GM12878 (cell line): Measurements from ENCODE around the gene GPR21. TPM values are rescaled to one million over a fixed set of nuclear protein-coding genes. Genes with fewer than 3 reads are reported as not detected.

Experiments used
- ATAC-seq: fragments of 200-7000 bp; cut with Tn5 transposase; 3 replicates; pipeline ENCODE4 v1.9.1; 2020; ENCODE audit warnings: mild to moderate bottlenecking, moderate library complexity
- BruUV-seq: library from RNA; stranded (reverse); fragments of 400-500 nt; replicated peaks from 2 replicates; lab custom pipeline; 2021; lab: Mats Ljungman, UMichigan
- CTCF ChIA-PET: fragments of 300-600 bp; sonication (Branson Sonifier 250); formaldehyde crosslinking; extraction: SDS; loops from one replicate; lab custom pipeline; 2021; ENCODE audit warnings: inconsistent platforms; lab: Yijun Ruan, JAX
- POLR2A ChIA-PET: fragments of 350-600 bp; formaldehyde crosslinking; extraction: SDS; loops from one replicate; lab custom pipeline; 2021; ENCODE audit warnings: inconsistent platforms; lab: Charles Lee
- RAD21 ChIA-PET: fragments of 300-600 bp; sonication (Branson Sonifier 250); formaldehyde crosslinking; loops from one replicate; lab custom pipeline; 2023; ENCODE audit warnings: antibody characterized with exemption; ENCODE audit not compliant: unreplicated experiment; lab: Charles Lee
- SMC1A ChIA-PET: fragments of 300-600 bp; sonication (Branson Sonifier 250); formaldehyde crosslinking; loops from one replicate; lab custom pipeline; 2023; ENCODE audit not compliant: unreplicated experiment, uncharacterized antibody; lab: Charles Lee
- DNase-seq: peaks from one replicate; pipeline ENCODE4 v3.0.0-alpha.2; 2011; ENCODE audit warnings: low read depth, low spot score
- FAIRE-seq: peaks from 3 replicates; lab custom pipeline; 2011; peaks lifted over from hg19 to GRCh38; lab: Jason Lieb, UNC
- H2AFZ ChIP-seq: 2 replicates; pipeline ENCODE4 v1.6.0; 2011; ENCODE audit warnings: low read depth, low read length, control low read depth; ENCODE audit not compliant: control insufficient read depth
- H3K27ac ChIP-seq: 2 replicates; pipeline ENCODE4 v1.5.1; 2011; ENCODE audit warnings: control low read depth; ENCODE audit not compliant: control insufficient read depth, insufficient read depth
- H3K27me3 ChIP-seq, 2 experiments: replicated peaks in 1 of 2; 2 replicates each; pipeline versions ENCODE4 v1.6.0 to v1.6.1; 2011; ENCODE audit warnings: low read length in 1 of 2; ENCODE audit not compliant: control insufficient read depth in 2 of 2, insufficient read depth in 2 of 2
- H3K36me3 ChIP-seq, 2 experiments: 2 replicates each; pipeline ENCODE4 v1.5.1; 2011; ENCODE audit warnings: low read length in 1 of 2; ENCODE audit not compliant: control insufficient read depth in 2 of 2, insufficient read depth in 2 of 2
- H3K4me1 ChIP-seq: 2 replicates; pipeline ENCODE4 v1.6.1; 2011; ENCODE audit warnings: mild to moderate bottlenecking, low read length, moderate library complexity, mixed read lengths; ENCODE audit not compliant: control insufficient read depth, insufficient read depth
- H3K4me2 ChIP-seq: 2 replicates; pipeline ENCODE4 v1.6.0; 2011; ENCODE audit warnings: control low read depth; ENCODE audit not compliant: control insufficient read depth, insufficient read depth
- H3K4me3 ChIP-seq: fragments of 200-600 bp; sonication (generic); 2 replicates; pipeline ENCODE4 v1.5.1; 2016
- H3K79me2 ChIP-seq: 2 replicates; pipeline ENCODE4 v1.6.0; 2011; ENCODE audit warnings: low read length; ENCODE audit not compliant: control insufficient read depth, insufficient read depth
- H3K9ac ChIP-seq: 2 replicates; pipeline ENCODE4 v1.8.0; 2011; ENCODE audit warnings: low read length, control low read depth, mixed read lengths; ENCODE audit not compliant: control insufficient read depth, insufficient read depth
- H3K9me3 ChIP-seq: replicated peaks from 3 replicates; pipeline ENCODE4 v1.5.1; 2011; ENCODE audit warnings: mild to moderate bottlenecking, low read length; ENCODE audit not compliant: control insufficient read depth, insufficient read depth
- H4K20me1 ChIP-seq: 2 replicates; pipeline ENCODE4 v1.6.0; 2011; ENCODE audit not compliant: control insufficient read depth, insufficient read depth
- CBX5 ChIP-seq: sonication (generic); IDR thresholded peaks from 2 replicates; pipeline ENCODE4 v1.6.1; 2016; ENCODE audit warnings: low read depth, moderate library complexity, mild to moderate bottlenecking, inconsistent platforms
- CHD1 ChIP-seq: IDR thresholded peaks from 2 replicates; pipeline ENCODE4 v1.6.1; 2012; ENCODE audit warnings: low read depth, low read length, improper control_type of control experiment
- FOXK2 ChIP-seq: fragments of 450-650 bp; IDR thresholded peaks from 2 replicates; pipeline ENCODE4 v1.6.1; 2017; ENCODE audit warnings: mild to moderate bottlenecking, moderate library complexity
- GABPA ChIP-seq: IDR thresholded peaks from 2 replicates; pipeline ENCODE4 v1.6.1; 2014; ENCODE audit warnings: antibody characterized with exemption, low read depth, mild to moderate bottlenecking, inconsistent platforms
- IKZF1 ChIP-seq: fragments of 450-650 bp; conservative IDR thresholded peaks from 2 replicates; pipeline ENCODE4 v1.6.1; 2017; ENCODE audit warnings: antibody characterized with exemption, mild to moderate bottlenecking
- IRF4 ChIP-seq: IDR thresholded peaks from 2 replicates; pipeline ENCODE4 v1.6.1; 2011; ENCODE audit warnings: low read depth, low read length
- JUND ChIP-seq: IDR thresholded peaks from 2 replicates; pipeline ENCODE4 v1.6.1; 2012; ENCODE audit warnings: low read depth, mild to moderate bottlenecking, low read length, improper control_type of control experiment, moderate library complexity
- MTA2 ChIP-seq: fragments of 450-650 bp; IDR thresholded peaks from 2 replicates; pipeline ENCODE4 v1.6.1; 2016; ENCODE audit warnings: low read depth, mild to moderate bottlenecking, moderate library complexity
- PAX5 ChIP-seq: IDR thresholded peaks from 2 replicates; pipeline ENCODE4 v1.6.1; 2011; ENCODE audit warnings: low read depth, low read length, borderline replicate concordance
- PKNOX1 ChIP-seq: fragments of 450-650 bp; IDR thresholded peaks from 2 replicates; pipeline ENCODE4 v1.6.1; 2016; ENCODE audit warnings: mild to moderate bottlenecking
- SIN3A ChIP-seq: IDR thresholded peaks from 2 replicates; pipeline ENCODE4 v1.6.1; 2012; ENCODE audit warnings: low read depth, low read length, improper control_type of control experiment
- SMAD1 ChIP-seq: fragments of 450-650 bp; IDR thresholded peaks from 2 replicates; pipeline ENCODE4 v1.6.1; 2018; ENCODE audit warnings: mild to moderate bottlenecking, low read depth; ENCODE audit not compliant: partially characterized antibody
- SPI1 ChIP-seq: IDR thresholded peaks from 2 replicates; pipeline ENCODE4 v1.6.1; 2011; ENCODE audit warnings: low read depth, mild to moderate bottlenecking, low read length, moderate library complexity, borderline replicate concordance; ENCODE audit not compliant: insufficient read depth
- SUPT20H ChIP-seq: IDR thresholded peaks from 2 replicates; pipeline ENCODE4 v1.6.1; 2011; ENCODE audit warnings: low read depth, mild to moderate bottlenecking, low read length, moderate library complexity, borderline replicate concordance; ENCODE audit not compliant: control insufficient read depth
- YBX1 ChIP-seq: fragments of 450-650 bp; IDR thresholded peaks from 2 replicates; pipeline ENCODE4 v1.6.1; 2016; ENCODE audit warnings: antibody characterized with exemption
- ZNF207 ChIP-seq: fragments of 450-650 bp; IDR thresholded peaks from 2 replicates; pipeline ENCODE4 v1.6.1; 2014; ENCODE audit warnings: antibody characterized with exemption, mild to moderate bottlenecking, borderline replicate concordance
- ZNF24 ChIP-seq: fragments of 450-650 bp; IDR thresholded peaks from 2 replicates; pipeline ENCODE4 v1.6.1; 2017; ENCODE audit warnings: antibody characterized with exemption, mild to moderate bottlenecking
- ZNF622 ChIP-seq: fragments of 450-650 bp; IDR thresholded peaks from 2 replicates; pipeline ENCODE4 v1.6.1; 2017; ENCODE audit warnings: mild to moderate bottlenecking, inconsistent platforms
- WGBS: methylation state at CpG from one replicate; pipeline ENCODE4 v1.1.6; 2016; ENCODE audit warnings: low lambda C conversion rate; ENCODE audit not compliant: insufficient replicate concordance, insufficient coverage; ENCODE audit errors: missing lambda C conversion rate; 5-methylcytosine and 5-hydroxymethylcytosine counted together
- in situ Hi-C: fragments of 300-500 bp; cut with MboI; formaldehyde crosslinking; loops from 9 replicates; pipeline ENCODE4 v1.14.3; 2018; ENCODE audit warnings: mixed read lengths
- intact Hi-C: fragments of 100-400 bp; cut with micrococcal nuclease; formaldehyde crosslinking; loops from one replicate; pipeline ENCODE4 v1.14.2; 2022; ENCODE audit not compliant: unreplicated experiment
- polyA plus RNA-seq, 11 experiments: library from polyadenylated mRNA; depleted of rRNA in 4 of 11; unstranded in 6 of 11; stranded (reverse) in 5 of 11; fragments of >200 nt; fragmentation: Nextera tagmentation in 4 of 11; fragmentation: Illumina TruSeq in 1 of 11; extraction: Ambion mirVana in 4 of 11; extraction: Trizol in 1 of 11; gene quantifications; 1 replicate in 1 of 11; 2 replicates in 10 of 11; pipeline versions ENCODE4 v1.2.1 to v1.2.3, GENCODE V29; 2011 to 2016; ENCODE audit warnings: inconsistent platforms in 2 of 11, missing spikeins in 2 of 11, low read depth in 1 of 11
- total RNA-seq, 4 experiments: library from RNA; depleted of rRNA in 3 of 4; stranded (reverse); fragments of >200 nt in 3 of 4; fragmentation: Illumina TruSeq in 1 of 4; extraction: Trizol in 1 of 4; gene quantifications; 2 replicates each; pipeline versions ENCODE4 v1.2.1 to v1.2.3, GENCODE V29; 2013 to 2021
- TF ChIP-seq, protein P1 (sequence below): IDR thresholded peaks from 2 replicates; pipeline ENCODE4 v1.6.1; 2011; ENCODE audit warnings: low read depth, low read length, improper control_type of control experiment, borderline replicate concordance
- TF ChIP-seq, protein P2 (sequence below): fragments of 450-650 bp; formaldehyde crosslinking; IDR thresholded peaks from 2 replicates; pipeline ENCODE4 v1.5.0; 2022; ENCODE audit warnings: mild to moderate bottlenecking, missing genetic modification characterization

The GPR21 gene
- total and polyA plus RNA-seq, 10 of the 15 experiments (the other 5 are each of a cell fraction or from before 2014, with no cell fraction given) = 0.09 to 1.9 (median 0.57) TPM; not detected in 4

DNA sequence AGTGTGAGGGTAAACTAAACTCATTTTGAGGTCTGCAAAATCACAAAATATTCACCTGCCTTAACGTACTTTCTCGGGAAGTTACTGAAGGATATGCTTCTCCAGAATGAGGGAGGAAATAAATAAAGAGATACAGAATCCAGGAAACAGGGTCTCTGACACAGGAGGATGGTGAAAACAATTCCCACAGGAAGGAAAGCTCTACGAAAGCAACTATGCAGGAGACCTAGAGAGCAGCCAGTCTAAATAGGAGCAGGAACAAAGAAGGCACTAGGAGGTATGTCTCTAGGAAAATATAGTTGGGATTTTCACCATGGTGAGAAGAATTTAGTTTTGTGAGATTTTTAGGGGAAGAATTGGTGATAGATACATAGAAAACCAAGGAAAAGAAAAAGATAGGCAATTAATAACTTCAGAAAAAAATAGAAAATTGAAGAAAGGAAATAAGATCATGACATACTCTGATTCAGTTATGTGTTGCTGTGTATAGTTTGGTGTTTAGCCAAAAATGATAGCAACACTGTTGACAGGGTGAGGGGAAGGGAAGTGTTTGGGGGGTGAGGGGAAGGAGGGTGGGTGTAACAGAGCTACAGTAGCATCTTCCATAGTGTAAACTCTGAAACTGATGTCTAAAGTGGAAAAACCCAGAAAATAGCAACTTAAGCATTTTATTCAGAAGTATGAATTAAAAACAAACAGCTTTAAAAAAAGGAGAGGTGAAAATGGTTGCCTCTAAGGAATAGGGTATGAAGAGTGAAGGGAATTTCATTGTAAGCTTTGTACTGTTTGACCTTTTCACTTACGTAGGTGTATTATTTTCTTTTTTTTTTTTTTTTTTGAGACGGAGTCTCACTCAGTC lies 9.8 kb downstream of the GPR21 start:
- no peak for ATAC-seq
- in situ Hi-C loops = no loop called here
- ChIA-PET CTCF (interaction anchor here (1.5 kb wide), 1 partner anchor 39 kb away, joined by 5 read pairs; no protein-coding TSS in a partner anchor), POLR2A (interaction anchor here (0.7 kb wide), 1 partner anchor 20 kb away, joined by 4 read pairs; no protein-coding TSS in a partner anchor), RAD21 (interaction anchor here (0.7 kb wide), 2 partner anchors 9 to 1048 kb away, joined by 3 to 4 read pairs; no protein-coding TSS in a partner anchor), SMC1A (interaction anchor here (0.6 kb wide), 1 partner anchor 9 kb away, joined by 3 read pairs; no protein-coding TSS in a partner anchor)
- no peaks in the 10 kb centered on the region for H3K36me3 ChIP-seq
- H3K79me2 ChIP-seq = no peaks in the 10 kb centered on the region
- no peak overlapping the region for H3K9ac ChIP-seq
- intact Hi-C loops = no loop called here
- 93% methylated on average over 4 of the region's 5 CpGs for WGBS
- H3K27me3 ChIP-seq = no peaks in the 10 kb centered on the region
- H3K9me3 ChIP-seq = no peaks in the 10 kb centered on the region; the same call in 2 of the 3 replicates
- FAIRE-seq = no peak
- no peak overlapping the region for H3K4me2 ChIP-seq
- no peak overlapping the region for H3K4me3 ChIP-seq
- no peaks in the 10 kb centered on the region for H4K20me1 ChIP-seq
- no peak overlapping the region for H2AFZ ChIP-seq
- no peaks in the 10 kb centered on the region for H3K4me1 ChIP-seq
- no TSS peak for BruUV-seq
- H3K27ac ChIP-seq = no peak overlapping the region
- no peak for TF ChIP-seq YBX1
- no peak for TF ChIP-seq PAX5
- TF ChIP-seq SMAD1 = no peak
- TF ChIP-seq IKZF1 = no peak
- TF ChIP-seq CHD1 = no peak
- no peak for TF ChIP-seq ZNF24
- TF ChIP-seq, protein P1, sequence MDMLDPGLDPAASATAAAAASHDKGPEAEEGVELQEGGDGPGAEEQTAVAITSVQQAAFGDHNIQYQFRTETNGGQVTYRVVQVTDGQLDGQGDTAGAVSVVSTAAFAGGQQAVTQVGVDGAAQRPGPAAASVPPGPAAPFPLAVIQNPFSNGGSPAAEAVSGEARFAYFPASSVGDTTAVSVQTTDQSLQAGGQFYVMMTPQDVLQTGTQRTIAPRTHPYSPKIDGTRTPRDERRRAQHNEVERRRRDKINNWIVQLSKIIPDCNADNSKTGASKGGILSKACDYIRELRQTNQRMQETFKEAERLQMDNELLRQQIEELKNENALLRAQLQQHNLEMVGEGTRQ = no peak
- TF ChIP-seq SUPT20H = no peak
- TF ChIP-seq, protein P2, sequence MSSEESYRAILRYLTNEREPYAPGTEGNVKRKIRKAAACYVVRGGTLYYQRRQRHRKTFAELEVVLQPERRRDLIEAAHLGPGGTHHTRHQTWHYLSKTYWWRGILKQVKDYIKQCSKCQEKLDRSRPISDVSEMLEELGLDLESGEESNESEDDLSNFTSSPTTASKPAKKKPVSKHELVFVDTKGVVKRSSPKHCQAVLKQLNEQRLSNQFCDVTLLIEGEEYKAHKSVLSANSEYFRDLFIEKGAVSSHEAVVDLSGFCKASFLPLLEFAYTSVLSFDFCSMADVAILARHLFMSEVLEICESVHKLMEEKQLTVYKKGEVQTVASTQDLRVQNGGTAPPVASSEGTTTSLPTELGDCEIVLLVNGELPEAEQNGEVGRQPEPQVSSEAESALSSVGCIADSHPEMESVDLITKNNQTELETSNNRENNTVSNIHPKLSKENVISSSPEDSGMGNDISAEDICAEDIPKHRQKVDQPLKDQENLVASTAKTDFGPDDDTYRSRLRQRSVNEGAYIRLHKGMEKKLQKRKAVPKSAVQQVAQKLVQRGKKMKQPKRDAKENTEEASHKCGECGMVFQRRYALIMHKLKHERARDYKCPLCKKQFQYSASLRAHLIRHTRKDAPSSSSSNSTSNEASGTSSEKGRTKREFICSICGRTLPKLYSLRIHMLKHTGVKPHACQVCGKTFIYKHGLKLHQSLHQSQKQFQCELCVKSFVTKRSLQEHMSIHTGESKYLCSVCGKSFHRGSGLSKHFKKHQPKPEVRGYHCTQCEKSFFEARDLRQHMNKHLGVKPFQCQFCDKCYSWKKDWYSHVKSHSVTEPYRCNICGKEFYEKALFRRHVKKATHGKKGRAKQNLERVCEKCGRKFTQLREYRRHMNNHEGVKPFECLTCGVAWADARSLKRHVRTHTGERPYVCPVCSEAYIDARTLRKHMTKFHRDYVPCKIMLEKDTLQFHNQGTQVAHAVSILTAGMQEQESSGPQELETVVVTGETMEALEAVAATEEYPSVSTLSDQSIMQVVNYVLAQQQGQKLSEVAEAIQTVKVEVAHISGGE (CRISPR knock-in tag) = no peak
- no peak for TF ChIP-seq JUND
- TF ChIP-seq MTA2 = no peak
- TF ChIP-seq SIN3A = no peak
- no peak for TF ChIP-seq FOXK2
- no peak for TF ChIP-seq ZNF622
- no peak for TF ChIP-seq ZNF207
- TF ChIP-seq CBX5 = no peak
- no peak for TF ChIP-seq SPI1
- TF ChIP-seq IRF4 = no peak
- TF ChIP-seq GABPA = no peak
- no peak for TF ChIP-seq PKNOX1
- no peak for DNase-seq
